GM12878 (cell line): ENCODE data around the gene SLC38A1. TPM values are rescaled to one million over a fixed set of nuclear protein-coding genes. Genes with fewer than 3 reads are reported as not detected.

Experiments
- ATAC-seq: fragments of 200-7000 bp; cut with Tn5 transposase; 3 replicates; pipeline ENCODE4 v1.9.1; 2020; ENCODE audit warnings: mild to moderate bottlenecking, moderate library complexity
- BruUV-seq: library from RNA; stranded (reverse); fragments of 400-500 nt; replicated peaks from 2 replicates; lab custom pipeline; 2021; lab: Mats Ljungman, UMichigan
- CTCF ChIA-PET: fragments of 300-600 bp; sonication (Branson Sonifier 250); formaldehyde crosslinking; extraction: SDS; loops from one replicate; lab custom pipeline; 2021; ENCODE audit warnings: inconsistent platforms; lab: Yijun Ruan, JAX
- POLR2A ChIA-PET: fragments of 350-600 bp; formaldehyde crosslinking; extraction: SDS; loops from one replicate; lab custom pipeline; 2021; ENCODE audit warnings: inconsistent platforms; lab: Charles Lee
- RAD21 ChIA-PET: fragments of 300-600 bp; sonication (Branson Sonifier 250); formaldehyde crosslinking; loops from one replicate; lab custom pipeline; 2023; ENCODE audit warnings: antibody characterized with exemption; ENCODE audit not compliant: unreplicated experiment; lab: Charles Lee
- SMC1A ChIA-PET: fragments of 300-600 bp; sonication (Branson Sonifier 250); formaldehyde crosslinking; loops from one replicate; lab custom pipeline; 2023; ENCODE audit not compliant: unreplicated experiment, uncharacterized antibody; lab: Charles Lee
- DNase-seq: peaks from one replicate; pipeline ENCODE4 v3.0.0-alpha.2; 2011; ENCODE audit warnings: low read depth, low spot score
- FAIRE-seq: peaks from 3 replicates; lab custom pipeline; 2011; peaks lifted over from hg19 to GRCh38; lab: Jason Lieb, UNC
- H2AFZ ChIP-seq: 2 replicates; pipeline ENCODE4 v1.6.0; 2011; ENCODE audit warnings: low read depth, low read length, control low read depth; ENCODE audit not compliant: control insufficient read depth
- H3K27ac ChIP-seq: 2 replicates; pipeline ENCODE4 v1.5.1; 2011; ENCODE audit warnings: control low read depth; ENCODE audit not compliant: control insufficient read depth, insufficient read depth
- H3K27me3 ChIP-seq, 2 experiments: replicated peaks in 1 of 2; 2 replicates each; pipeline versions ENCODE4 v1.6.0 to v1.6.1; 2011; ENCODE audit warnings: low read length in 1 of 2; ENCODE audit not compliant: control insufficient read depth in 2 of 2, insufficient read depth in 2 of 2
- H3K36me3 ChIP-seq, 2 experiments: 2 replicates each; pipeline ENCODE4 v1.5.1; 2011; ENCODE audit warnings: low read length in 1 of 2; ENCODE audit not compliant: control insufficient read depth in 2 of 2, insufficient read depth in 2 of 2
- H3K4me1 ChIP-seq: 2 replicates; pipeline ENCODE4 v1.6.1; 2011; ENCODE audit warnings: mild to moderate bottlenecking, low read length, moderate library complexity, mixed read lengths; ENCODE audit not compliant: control insufficient read depth, insufficient read depth
- H3K4me2 ChIP-seq: 2 replicates; pipeline ENCODE4 v1.6.0; 2011; ENCODE audit warnings: control low read depth; ENCODE audit not compliant: control insufficient read depth, insufficient read depth
- H3K4me3 ChIP-seq: fragments of 200-600 bp; sonication (generic); 2 replicates; pipeline ENCODE4 v1.5.1; 2016
- H3K79me2 ChIP-seq: 2 replicates; pipeline ENCODE4 v1.6.0; 2011; ENCODE audit warnings: low read length; ENCODE audit not compliant: control insufficient read depth, insufficient read depth
- H3K9ac ChIP-seq: 2 replicates; pipeline ENCODE4 v1.8.0; 2011; ENCODE audit warnings: low read length, control low read depth, mixed read lengths; ENCODE audit not compliant: control insufficient read depth, insufficient read depth
- H3K9me3 ChIP-seq: replicated peaks from 3 replicates; pipeline ENCODE4 v1.5.1; 2011; ENCODE audit warnings: mild to moderate bottlenecking, low read length; ENCODE audit not compliant: control insufficient read depth, insufficient read depth
- H4K20me1 ChIP-seq: 2 replicates; pipeline ENCODE4 v1.6.0; 2011; ENCODE audit not compliant: control insufficient read depth, insufficient read depth
- EZH2 ChIP-seq: IDR thresholded peaks from 2 replicates; pipeline ENCODE4 v1.6.1; 2012; ENCODE audit warnings: low read depth, mild to moderate bottlenecking, control low read depth, inconsistent platforms, low read length, borderline replicate concordance; ENCODE audit not compliant: control insufficient read depth
- LARP7 ChIP-seq: fragments of 450-650 bp; IDR thresholded peaks from 2 replicates; pipeline ENCODE4 v1.6.1; 2017; ENCODE audit warnings: mild to moderate bottlenecking
- POLR2A ChIP-seq: IDR thresholded peaks from 2 replicates; pipeline ENCODE4 v1.6.1; 2011; ENCODE audit warnings: low read depth, mild to moderate bottlenecking, low read length
- RAD21 ChIP-seq: IDR thresholded peaks from 2 replicates; pipeline ENCODE4 v1.6.1; 2011; ENCODE audit warnings: mild to moderate bottlenecking, low read depth, low read length, moderate library complexity; ENCODE audit not compliant: insufficient read depth
- RUNX3 ChIP-seq: IDR thresholded peaks from 2 replicates; pipeline ENCODE4 v1.6.1; 2012; ENCODE audit warnings: low read length, inconsistent platforms
- SREBF2 ChIP-seq: IDR thresholded peaks from 2 replicates; pipeline ENCODE4 v1.6.1; 2012; ENCODE audit warnings: mild to moderate bottlenecking, low read length
- WGBS: methylation state at CpG from one replicate; pipeline ENCODE4 v1.1.6; 2016; ENCODE audit warnings: low lambda C conversion rate; ENCODE audit not compliant: insufficient replicate concordance, insufficient coverage; ENCODE audit errors: missing lambda C conversion rate; 5-methylcytosine and 5-hydroxymethylcytosine counted together
- in situ Hi-C: fragments of 300-500 bp; cut with MboI; formaldehyde crosslinking; loops from 9 replicates; pipeline ENCODE4 v1.14.3; 2018; ENCODE audit warnings: mixed read lengths
- intact Hi-C: fragments of 100-400 bp; cut with micrococcal nuclease; formaldehyde crosslinking; loops from one replicate; pipeline ENCODE4 v1.14.2; 2022; ENCODE audit not compliant: unreplicated experiment
- polyA plus RNA-seq, 11 experiments: library from polyadenylated mRNA; depleted of rRNA in 4 of 11; unstranded in 6 of 11; stranded (reverse) in 5 of 11; fragments of >200 nt; fragmentation: Nextera tagmentation in 4 of 11; fragmentation: Illumina TruSeq in 1 of 11; extraction: Ambion mirVana in 4 of 11; extraction: Trizol in 1 of 11; gene quantifications; 1 replicate in 1 of 11; 2 replicates in 10 of 11; pipeline versions ENCODE4 v1.2.1 to v1.2.3, GENCODE V29; 2011 to 2016; ENCODE audit warnings: inconsistent platforms in 2 of 11, missing spikeins in 2 of 11, low read depth in 1 of 11
- total RNA-seq, 4 experiments: library from RNA; depleted of rRNA in 3 of 4; stranded (reverse); fragments of >200 nt in 3 of 4; fragmentation: Illumina TruSeq in 1 of 4; extraction: Trizol in 1 of 4; gene quantifications; 2 replicates each; pipeline versions ENCODE4 v1.2.1 to v1.2.3, GENCODE V29; 2013 to 2021
- TF ChIP-seq, protein P1 (sequence below): fragments of 450-650 bp; conservative IDR thresholded peaks from 2 replicates; pipeline ENCODE4 v1.6.1; 2017; ENCODE audit warnings: mild to moderate bottlenecking, moderate library complexity
- TF ChIP-seq, protein P2 (sequence below): fragments of 450-650 bp; IDR thresholded peaks from 2 replicates; pipeline ENCODE4 v1.6.1; 2018; ENCODE audit warnings: borderline replicate concordance, mild to moderate bottlenecking; ENCODE audit not compliant: partially characterized antibody

Gene SLC38A1
- total and polyA plus RNA-seq, 10 of the 15 experiments (the other 5 are each of a cell fraction or from before 2014, with no cell fraction given): 38.1 to 191 (median 144) TPM

DNA sequence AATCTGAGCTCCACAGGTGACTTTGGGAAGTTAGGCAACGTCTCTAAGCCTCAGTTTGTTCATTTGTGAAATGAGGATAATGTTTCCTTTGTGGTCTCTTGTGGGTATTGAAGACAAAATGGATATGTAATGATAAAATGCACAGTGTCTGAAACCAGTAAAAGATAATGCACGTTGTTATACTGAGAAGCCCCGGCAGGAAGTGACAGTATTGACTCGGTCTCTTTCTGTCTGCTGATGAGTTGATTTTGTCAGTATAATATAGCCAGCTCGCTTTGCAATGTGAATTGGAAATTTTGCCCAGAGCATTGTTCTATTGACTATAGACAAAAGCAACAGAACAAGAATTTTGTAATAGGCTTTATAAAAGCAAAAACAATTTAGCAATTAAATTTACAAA, 49.2 kb upstream of the SLC38A1 start:
- DNase-seq (no peak), FAIRE-seq (no peak), ATAC-seq (no peak)
- H3K4me1 ChIP-seq: no peaks in the 10 kb centered on the region
- H3K27me3 ChIP-seq: no peaks in the 10 kb centered on the region
- WGBS: 37% methylated on average over 5 of the region's 5 CpGs
- RAD21 ChIA-PET: no interaction called here
- H2AFZ ChIP-seq: no peak overlapping the region
- H3K4me3 ChIP-seq: no peak overlapping the region
- SMC1A ChIA-PET: no interaction called here
- TF ChIP-seq, protein P1, sequence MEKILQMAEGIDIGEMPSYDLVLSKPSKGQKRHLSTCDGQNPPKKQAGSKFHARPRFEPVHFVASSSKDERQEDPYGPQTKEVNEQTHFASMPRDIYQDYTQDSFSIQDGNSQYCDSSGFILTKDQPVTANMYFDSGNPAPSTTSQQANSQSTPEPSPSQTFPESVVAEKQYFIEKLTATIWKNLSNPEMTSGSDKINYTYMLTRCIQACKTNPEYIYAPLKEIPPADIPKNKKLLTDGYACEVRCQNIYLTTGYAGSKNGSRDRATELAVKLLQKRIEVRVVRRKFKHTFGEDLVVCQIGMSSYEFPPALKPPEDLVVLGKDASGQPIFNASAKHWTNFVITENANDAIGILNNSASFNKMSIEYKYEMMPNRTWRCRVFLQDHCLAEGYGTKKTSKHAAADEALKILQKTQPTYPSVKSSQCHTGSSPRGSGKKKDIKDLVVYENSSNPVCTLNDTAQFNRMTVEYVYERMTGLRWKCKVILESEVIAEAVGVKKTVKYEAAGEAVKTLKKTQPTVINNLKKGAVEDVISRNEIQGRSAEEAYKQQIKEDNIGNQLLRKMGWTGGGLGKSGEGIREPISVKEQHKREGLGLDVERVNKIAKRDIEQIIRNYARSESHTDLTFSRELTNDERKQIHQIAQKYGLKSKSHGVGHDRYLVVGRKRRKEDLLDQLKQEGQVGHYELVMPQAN: no peak
- TF ChIP-seq POLR2A (no peak), RUNX3 (no peak), EZH2 (no peak), SREBF2 (no peak), LARP7 (no peak), RAD21 (no peak)
- TF ChIP-seq, protein P2, sequence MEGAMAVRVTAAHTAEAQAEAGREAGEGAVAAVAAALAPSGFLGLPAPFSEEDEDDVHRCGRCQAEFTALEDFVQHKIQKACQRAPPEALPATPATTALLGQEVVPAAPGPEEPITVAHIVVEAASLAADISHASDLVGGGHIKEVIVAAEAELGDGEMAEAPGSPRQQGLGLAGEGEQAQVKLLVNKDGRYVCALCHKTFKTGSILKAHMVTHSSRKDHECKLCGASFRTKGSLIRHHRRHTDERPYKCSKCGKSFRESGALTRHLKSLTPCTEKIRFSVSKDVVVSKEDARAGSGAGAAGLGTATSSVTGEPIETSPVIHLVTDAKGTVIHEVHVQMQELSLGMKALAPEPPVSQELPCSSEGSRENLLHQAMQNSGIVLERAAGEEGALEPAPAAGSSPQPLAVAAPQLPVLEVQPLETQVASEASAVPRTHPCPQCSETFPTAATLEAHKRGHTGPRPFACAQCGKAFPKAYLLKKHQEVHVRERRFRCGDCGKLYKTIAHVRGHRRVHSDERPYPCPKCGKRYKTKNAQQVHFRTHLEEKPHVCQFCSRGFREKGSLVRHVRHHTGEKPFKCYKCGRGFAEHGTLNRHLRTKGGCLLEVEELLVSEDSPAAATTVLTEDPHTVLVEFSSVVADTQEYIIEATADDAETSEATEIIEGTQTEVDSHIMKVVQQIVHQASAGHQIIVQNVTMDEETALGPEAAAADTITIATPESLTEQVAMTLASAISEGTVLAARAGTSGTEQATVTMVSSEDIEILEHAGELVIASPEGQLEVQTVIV: no peak
- BruUV-seq: no TSS peak
- POLR2A ChIA-PET: no interaction called here
- H3K79me2 ChIP-seq: no peaks in the 10 kb centered on the region
- H3K9me3 ChIP-seq: no peaks in the 10 kb centered on the region; the same call in 2 of the 3 replicates
- H3K27ac ChIP-seq: no peak overlapping the region
- CTCF ChIA-PET: interaction anchor here (0.6 kb wide), 1 partner anchor 587 kb away, joined by 3 read pairs; no protein-coding TSS in a partner anchor
- H3K9ac ChIP-seq: no peak overlapping the region
- in situ Hi-C loops: no loop called here
- intact Hi-C loops: no loop called here
- H3K4me2 ChIP-seq: no peak overlapping the region
- H3K36me3 ChIP-seq: no peaks in the 10 kb centered on the region
- H4K20me1 ChIP-seq: no peaks in the 10 kb centered on the region
